Measurements from ENCODE around the gene BBOX1.

- TF ChIP-seq EZH2 (IDR thresholded peaks at IDR 0.05; ENCODE audit: borderline replicate concordance, low read depth, low read length, severe bottlenecking) (no peak), CTCF (IDR thresholded peaks at IDR 0.05; ENCODE audit: extremely low read depth in 1 of 2, insufficient read depth in 1 of 2, low read depth in 1 of 2, low read length in 2 of 2) (no peak)
Observed at GRCh38 chr11:27122001-27122400, 81.4 kb downstream of the BBOX1 start.
